Renal cortex interstitium (tissue), 11 donors: ENCODE measurements around the gene E2F6. TPM values are rescaled to one million over a fixed set of nuclear protein-coding genes. Genes with fewer than 3 reads are reported as not detected.

Experiments used
- DNase-seq, 11 donors: peaks; one replicate each; pipeline ENCODE4 v3.0.0-alpha.2; 2013; ENCODE audit warnings: low read depth in 9 of 11, low spot score in 4 of 11; ENCODE audit errors: extremely low read depth in 1 of 11
- polyA plus RNA-seq, 3 donors: library from polyadenylated mRNA; unstranded; fragments of 120-200 nt; gene quantifications; one replicate each; pipeline ENCODE4 v1.2.1, GENCODE V29; 2013; ENCODE audit not compliant: insufficient read length in 3 of 3

E2F6 gene
- polyA plus RNA-seq, 3 donors: 20.9 to 22.3 (median 22.1) TPM

- no peak for DNase-seq
These were observed 43.0 kb downstream of the E2F6 start for GRCh38 chr2:11422901-11423435.

GRCh38 chr2:11422491-11422865 is 43.5 kb downstream of the E2F6 start:
- DNase-seq: no peak

- no peak for DNase-seq
These were observed 44.0 kb downstream of the E2F6 start for GRCh38 chr2:11421863-11422490.

GRCh38 chr2:11420671-11421070 is 45.3 kb downstream of the E2F6 start:
- DNase-seq: no peak

- DNase-seq: no peak
These were observed 45.8 kb downstream of the E2F6 start for GRCh38 chr2:11420190-11420589.

- no peak for DNase-seq
These were observed 46.2 kb downstream of the E2F6 start for GRCh38 chr2:11419781-11420180.

- DNase-seq: no peak
These were observed 47.9 kb downstream of the E2F6 start for GRCh38 chr2:11417946-11418585.

- no peak for DNase-seq
These were observed 49.0 kb downstream of the E2F6 start for GRCh38 chr2:11416931-11417330.

GRCh38 chr2:11416186-11416585 is 49.8 kb downstream of the E2F6 start:
- DNase-seq: no peak

- no peak for DNase-seq
These were observed 51.4 kb downstream of the E2F6 start for GRCh38 chr2:11414372-11415124.

GRCh38 chr2:11412449-11412810 is 53.5 kb downstream of the E2F6 start:
- DNase-seq: no peak

GRCh38 chr2:11411768-11412448 is 54.1 kb downstream of the E2F6 start:
- DNase-seq: peak in 3 of 11 donors; percentile 33 to 60 (median 52)

GRCh38 chr2:11411244-11411643 is 54.7 kb downstream of the E2F6 start:
- no peak for DNase-seq

- no peak for DNase-seq
These were observed 55.9 kb downstream of the E2F6 start for GRCh38 chr2:11410101-11410500.

- no peak for DNase-seq
These were observed 56.4 kb downstream of the E2F6 start for GRCh38 chr2:11409572-11409959.

GRCh38 chr2:11408959-11409571 is 56.9 kb downstream of the E2F6 start:
- no peak for DNase-seq

GRCh38 chr2:11407413-11407812 is 58.5 kb downstream of the E2F6 start:
- no peak for DNase-seq

GRCh38 chr2:11406958-11407381 is 59.0 kb downstream of the E2F6 start:
- no peak for DNase-seq

GRCh38 chr2:11406267-11406957 is 59.5 kb downstream of the E2F6 start:
- no peak for DNase-seq
